Esophagus muscularis mucosa (tissue), 4 donors: ENCODE results near the gene PCBD1. TPM values are rescaled to one million over a fixed set of nuclear protein-coding genes. Genes with fewer than 3 reads are reported as not detected.

ENCODE experiments used
- DNase-seq: peaks from one replicate; pipeline ENCODE4 v3.0.0-alpha.2; 2017; ENCODE audit errors: extremely low spot score
- H3K27ac ChIP-seq, 4 donors: fragments of 200-600 bp; sonication (generic); replicated peaks in 1 of 4; 1 replicate in 3 of 4; 2 replicates in 1 of 4; pipeline ENCODE4 v1.5.1; 2016 to 2019; ENCODE audit warnings: mild to moderate bottlenecking in 1 of 4
- H3K27me3 ChIP-seq, 4 donors: fragments of 200-600 bp; sonication (generic); one replicate each; pipeline versions ENCODE4 v1.5.1 to v1.6.0; 2016 to 2019
- H3K36me3 ChIP-seq, 4 donors: fragments of 200-600 bp; sonication (generic); one replicate each; pipeline ENCODE4 v1.5.1; 2016 to 2019
- H3K4me1 ChIP-seq, 4 donors: fragments of 200-600 bp; sonication (generic); one replicate each; pipeline ENCODE4 v1.5.1; 2016 to 2019
- H3K4me3 ChIP-seq, 4 donors: fragments of 200-600 bp; sonication (generic); 1 replicate in 2 of 4; 2 replicates in 2 of 4; pipeline ENCODE4 v1.5.1; 2016 to 2019; ENCODE audit warnings: mild to moderate bottlenecking in 4 of 4, moderate library complexity in 1 of 4
- H3K9me3 ChIP-seq, 4 donors: fragments of 200-600 bp; sonication (generic); 1 replicate in 3 of 4; 2 replicates in 1 of 4; pipeline ENCODE4 v1.5.1; 2016 to 2019
- CTCF ChIP-seq, 3 experiments: fragments of 200-600 bp in 2 of 3; fragments of 450-650 bp in 1 of 3; sonication (generic) in 2 of 3; IDR thresholded peaks; one replicate each; pipeline ENCODE4 v1.5.1; 2017 to 2019; ENCODE audit warnings: antibody characterized with exemption in 3 of 3, mild to moderate bottlenecking in 2 of 3, moderate library complexity in 1 of 3
- EP300 ChIP-seq: sonication (generic); formaldehyde crosslinking; IDR thresholded peaks from one replicate; pipeline ENCODE4 v1.6.1; 2017; ENCODE audit warnings: antibody characterized with exemption
- POLR2A ChIP-seq: fragments of 450-650 bp; IDR thresholded peaks from one replicate; pipeline ENCODE4 v1.6.1; 2017; ENCODE audit warnings: antibody characterized with exemption, moderate library complexity, mild to moderate bottlenecking, low read depth
- POLR2AphosphoS5 ChIP-seq, 2 donors: sonication (generic); formaldehyde crosslinking; IDR thresholded peaks; one replicate each; pipeline ENCODE4 v1.6.1; 2017; ENCODE audit warnings: antibody characterized with exemption in 2 of 2
- WGBS: methylation state at CpG from one replicate; pipeline ENCODE4 v1.1.5; 2018; 5-methylcytosine and 5-hydroxymethylcytosine counted together
- intact Hi-C: fragments of 100-400 bp; cut with DNase I; formaldehyde crosslinking; loops from one replicate; pipeline ENCODE4 v1.15.1; 2023
- total RNA-seq, 4 donors: library from RNA; depleted of rRNA; stranded (reverse); fragments of >200 nt; gene quantifications; one replicate each; pipeline versions ENCODE4 v1.1.0 to v1.2.1, GENCODE V29; 2016

PCBD1 gene
- total RNA-seq, 4 donors from 2014 or later, result 56.1 to 112 (median 80.8) TPM

GRCh38 chr10:70853457-70853856 lies 34.9 kb downstream of the PCBD1 start:
- H3K36me3 ChIP-seq, result peaks cover 27 to 75% (median 41%) of the 10 kb centered on the region in 4 donors
- peaks cover 4 to 8% (median 8%) of the 10 kb centered on the region in 4 donors for H3K4me1 ChIP-seq
- DNase-seq, result no peak
- H3K27me3 ChIP-seq, result no peaks in the 10 kb centered on the region
- H3K9me3 ChIP-seq, result no peaks in the 10 kb centered on the region
- TF ChIP-seq POLR2A (no peak), POLR2AphosphoS5 (IDR thresholded peaks at IDR 0.05) (no peak), EP300 (no peak), CTCF (IDR thresholded peaks at IDR 0.05) (no peak)
- no peak overlapping the region for H3K27ac ChIP-seq
- 75% methylated on average over 1 of the region's 1 CpG for WGBS
- intact Hi-C loops, result no loop called here
- no peak overlapping the region for H3K4me3 ChIP-seq

- 95% methylated on average over 4 of the region's 4 CpGs for WGBS
- Histone ChIP-seq H3K27me3 (no peaks in the 10 kb centered on the region), H3K9me3 (no peaks in the 10 kb centered on the region), H3K4me1 (peaks cover 4 to 12% (median 9%) of the 10 kb centered on the region in 4 donors), H3K4me3 (no peak overlapping the region), H3K27ac (no peak overlapping the region), H3K36me3 (peaks cover 24 to 70% (median 38%) of the 10 kb centered on the region in 4 donors)
- intact Hi-C loops, result no loop called here
- DNase-seq, result no peak
- TF ChIP-seq EP300 (no peak), POLR2AphosphoS5 (IDR thresholded peaks at IDR 0.05) (no peak), CTCF (IDR thresholded peaks at IDR 0.05) (no peak), POLR2A (no peak)
Measured at GRCh38 chr10:70853038-70853437, 35.3 kb downstream of the PCBD1 start.

- H3K4me1 ChIP-seq, result peaks cover 11 to 21% (median 19%) of the 10 kb centered on the region in 4 donors
- WGBS, result 86% methylated on average over 5 of the region's 5 CpGs
- H3K9me3 ChIP-seq, result no peaks in the 10 kb centered on the region
- no peak overlapping the region for H3K27ac ChIP-seq
- peaks cover 19 to 61% (median 32%) of the 10 kb centered on the region in 4 donors for H3K36me3 ChIP-seq
- no peak for DNase-seq
- intact Hi-C loops, result no loop called here
- no peaks in the 10 kb centered on the region for H3K27me3 ChIP-seq
- TF ChIP-seq POLR2A (no peak), EP300 (no peak), CTCF (IDR thresholded peaks at IDR 0.05) (no peak), POLR2AphosphoS5 (IDR thresholded peaks at IDR 0.05) (no peak)
- no peak overlapping the region for H3K4me3 ChIP-seq
Measured at GRCh38 chr10:70851597-70852475, 36.5 kb downstream of the PCBD1 start.

GRCh38 chr10:70850097-70850496 lies 38.3 kb downstream of the PCBD1 start:
- Histone ChIP-seq H3K4me1 (peaks cover 11 to 21% (median 19%) of the 10 kb centered on the region in 4 donors), H3K9me3 (no peaks in the 10 kb centered on the region), H3K36me3 (peaks cover 15 to 58% (median 29%) of the 10 kb centered on the region in 4 donors), H3K27me3 (no peaks in the 10 kb centered on the region), H3K27ac (no peak overlapping the region), H3K4me3 (no peak overlapping the region)
- TF ChIP-seq CTCF (IDR thresholded peaks at IDR 0.05) (no peak), EP300 (no peak), POLR2A (no peak), POLR2AphosphoS5 (IDR thresholded peaks at IDR 0.05) (no peak)
- 54% methylated on average over 3 of the region's 3 CpGs for WGBS
- intact Hi-C loops, result no loop called here
- no peak for DNase-seq
